Cardiac atrium fibroblast (primary cell): ENCODE results near the gene APC. TPM values are rescaled to one million over a fixed set of nuclear protein-coding genes. Genes with fewer than 3 reads are reported as not detected.

Source experiments
- total RNA-seq: library from RNA; depleted of rRNA; stranded (reverse); fragments of >200 nt; gene quantifications from 2 replicates; pipeline ENCODE4 v1.2.3, GENCODE V29; 2015

The APC gene
- total RNA-seq, result 20.4 and 32.0 TPM in 2 replicates

GRCh38 chr5:112737463-112738190 lies at the start of gene APC:
Gene APC (plus strand): TSS chr5:112737885. CDS start chr5:112754891, 17,006 bp downstream.

GRCh38 chr5:112860929-112861637 lies 123.4 kb downstream of the APC start, which contains the start of gene SRP19:
Gene SRP19 (plus strand): TSS chr5:112861287. CDS start chr5:112861377, 90 bp downstream.

Other genes with a start within 250 kb of the APC start
- gene SRP19, start 123.4 kb downstream of the APC start, total RNA-seq, result 49.3 and 77.1 TPM in 2 replicates
- gene REEP5, start 184.3 kb downstream of the APC start, total RNA-seq, result 51.1 and 57.7 TPM in 2 replicates
- 15.3 and 17.7 TPM in 2 replicates for gene DCP2, start 238.9 kb downstream of the APC start, total RNA-seq